GM18499 (cell line): ENCODE measurements around the gene NDUFS4.
"Not testable (repeated sequence)": the region's sequence is repeated elsewhere in the genome, so short reads cannot be mapped to it uniquely, and the experiment has no call there.

Experiments
- ATAC-seq: cut with Tn5 transposase; IDR thresholded peaks from one replicate; pipeline ENCODE4 v1.9.1; 2021; ENCODE audit warnings: moderate number of reproducible peaks; ENCODE audit not compliant: insufficient read depth, unreplicated experiment

Gene NDUFS4

DNA sequence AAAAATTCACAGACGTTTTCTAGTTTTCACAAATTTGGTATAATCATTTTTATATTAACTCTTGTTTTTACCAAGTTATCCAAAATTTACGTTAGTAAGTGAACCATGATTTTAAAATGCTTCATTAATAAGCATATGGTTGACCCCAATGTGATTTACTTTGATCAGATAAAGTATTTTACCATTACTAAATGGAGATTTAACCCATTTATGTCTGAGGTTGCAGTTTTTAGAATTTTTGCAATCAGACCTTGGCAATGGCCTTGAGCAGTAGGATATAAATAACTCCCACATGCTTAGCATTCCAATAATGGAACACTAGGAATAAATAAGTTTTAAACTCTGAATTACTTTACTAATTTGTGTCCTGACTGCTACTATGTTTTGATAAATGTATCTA is 84.6 kb downstream of the NDUFS4 start:
- no peak for ATAC-seq

DNA sequence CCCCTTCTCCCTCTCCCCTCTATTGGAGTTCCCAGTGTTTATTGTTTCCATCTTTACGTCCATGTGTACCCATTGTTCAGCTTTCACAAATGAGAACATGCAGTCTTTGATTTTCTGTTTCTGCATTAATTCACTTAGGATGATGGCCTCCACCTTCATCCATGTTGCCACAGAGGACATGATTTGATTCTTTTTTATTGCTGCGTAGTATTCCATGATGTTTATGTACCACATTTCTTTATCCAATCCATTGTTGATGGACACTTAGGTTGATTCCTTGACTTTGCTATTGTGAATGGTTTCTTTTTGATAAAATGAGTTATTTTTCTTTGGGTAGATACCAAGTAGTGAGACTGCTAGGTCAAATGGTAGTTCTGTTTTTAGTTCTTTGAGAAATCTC is 88.9 kb downstream of the NDUFS4 start:
- no peak for ATAC-seq

DNA sequence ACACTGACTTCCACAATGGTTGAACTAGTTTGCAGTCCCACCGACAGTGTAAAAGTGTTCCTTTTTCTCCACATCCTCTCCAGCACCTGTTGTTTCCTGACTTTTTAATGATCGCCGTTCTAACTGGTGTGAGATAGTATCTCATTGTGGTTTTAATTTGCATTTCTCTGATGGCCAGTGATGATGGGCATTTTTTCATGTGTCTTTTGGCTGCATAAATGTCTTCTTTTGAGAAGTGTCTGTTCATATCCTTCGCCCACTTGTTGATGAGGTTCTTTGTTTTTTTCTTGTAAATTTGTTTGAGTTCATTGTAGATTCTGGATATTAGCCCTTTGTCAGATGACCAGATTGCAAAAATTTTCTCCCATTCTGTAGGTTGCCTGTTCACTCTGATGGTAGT is 100.1 kb downstream of the NDUFS4 start:
- ATAC-seq = not testable (repeated sequence)

DNA sequence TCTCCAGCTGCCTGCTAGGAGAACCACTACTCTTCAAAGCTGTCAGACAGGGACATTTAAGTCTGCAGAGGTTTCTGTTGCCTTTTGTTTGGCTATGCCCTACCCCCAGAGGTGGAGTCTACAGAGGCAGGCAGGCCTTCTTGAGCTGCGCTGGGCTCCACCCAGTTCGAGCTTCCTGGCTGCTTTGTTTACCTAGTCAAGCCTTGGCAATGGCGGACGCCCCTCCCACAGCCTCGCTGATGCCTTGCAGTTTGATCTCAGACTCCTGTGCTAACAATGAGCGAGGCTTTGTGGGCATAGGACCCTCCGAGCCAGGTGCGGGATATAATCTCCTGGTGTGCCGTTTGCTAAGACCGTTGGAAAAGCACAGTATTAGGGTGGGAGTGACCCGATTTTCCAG is 104.9 kb downstream of the NDUFS4 start:
- not testable (repeated sequence) for ATAC-seq

DNA sequence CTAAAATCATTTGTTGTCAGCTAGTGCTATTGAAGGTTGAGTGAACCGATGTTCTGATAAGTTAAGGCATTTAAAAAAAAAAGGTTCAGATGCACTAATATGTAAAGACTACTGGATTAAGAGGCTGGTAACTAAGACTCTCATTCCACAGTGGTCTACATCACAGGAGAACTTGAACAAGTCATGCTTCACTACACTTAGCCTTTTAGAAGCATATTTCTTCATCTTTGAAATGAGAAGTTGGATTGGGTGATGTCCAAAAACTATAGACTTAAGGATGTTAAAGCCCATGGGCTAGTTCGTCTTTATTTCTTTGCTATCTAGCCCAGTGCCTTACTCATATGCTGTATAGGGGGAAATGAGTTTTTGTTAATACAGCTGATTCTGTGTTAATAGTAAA is 107.2 kb downstream of the NDUFS4 start:
- no peak for ATAC-seq

DNA sequence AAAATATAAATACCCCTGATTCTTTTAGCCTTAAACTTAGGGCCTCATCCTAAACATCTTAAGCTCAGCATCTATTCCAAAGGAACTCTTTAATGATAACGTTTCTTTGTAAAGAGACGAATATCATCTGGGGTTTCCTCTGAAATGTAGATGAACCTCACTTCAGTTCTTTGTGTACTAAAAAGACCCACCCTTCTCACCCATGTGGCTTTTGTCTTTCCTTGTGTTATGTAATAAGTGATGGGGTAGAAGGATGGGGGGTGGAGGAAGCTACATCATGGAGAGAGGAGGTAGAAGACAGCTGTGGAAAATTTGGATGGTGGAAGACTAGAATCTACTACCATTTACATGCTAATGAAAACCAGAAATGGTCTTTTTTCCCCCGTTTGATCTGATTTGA is 111.0 kb downstream of the NDUFS4 start:
- ATAC-seq = no peak

DNA sequence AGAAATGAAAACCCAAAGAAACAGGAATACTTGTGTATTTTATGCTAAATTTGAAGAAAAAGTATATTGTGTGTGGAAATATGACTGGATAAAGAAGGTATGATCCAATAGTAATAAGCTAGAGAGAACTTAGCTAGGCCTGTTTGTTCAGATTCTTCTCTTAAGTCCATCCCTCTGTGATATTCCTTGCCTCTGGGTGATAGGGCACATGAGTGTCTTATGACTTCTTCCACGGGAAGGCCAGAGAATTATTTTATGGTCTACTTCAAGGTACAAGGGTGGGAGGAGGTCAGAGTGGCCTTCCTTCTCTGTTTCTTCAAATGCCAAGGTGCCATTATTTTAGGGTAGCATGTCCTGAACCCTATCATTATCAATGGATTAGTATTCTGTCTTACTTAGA is 113.7 kb downstream of the NDUFS4 start:
- ATAC-seq = no peak

DNA sequence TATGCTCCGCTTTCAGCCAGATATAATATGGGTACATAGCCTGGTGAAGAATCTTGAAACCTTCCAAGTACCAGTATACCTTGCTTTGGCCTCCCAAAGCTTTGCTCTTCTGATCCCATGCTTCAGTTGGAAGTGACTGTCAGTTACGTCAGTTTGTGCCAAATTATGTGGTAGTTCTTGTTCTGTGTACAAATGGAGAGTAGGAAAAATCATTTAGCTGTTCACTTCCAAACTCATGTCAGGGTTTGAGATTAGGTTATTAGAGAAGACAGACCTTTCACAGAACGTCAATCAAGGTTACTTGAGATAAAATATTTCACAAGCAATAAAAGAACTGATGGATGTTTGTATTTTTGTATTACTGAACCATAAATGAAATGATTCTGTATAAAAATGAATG is 117.2 kb downstream of the NDUFS4 start:
- no peak for ATAC-seq

DNA sequence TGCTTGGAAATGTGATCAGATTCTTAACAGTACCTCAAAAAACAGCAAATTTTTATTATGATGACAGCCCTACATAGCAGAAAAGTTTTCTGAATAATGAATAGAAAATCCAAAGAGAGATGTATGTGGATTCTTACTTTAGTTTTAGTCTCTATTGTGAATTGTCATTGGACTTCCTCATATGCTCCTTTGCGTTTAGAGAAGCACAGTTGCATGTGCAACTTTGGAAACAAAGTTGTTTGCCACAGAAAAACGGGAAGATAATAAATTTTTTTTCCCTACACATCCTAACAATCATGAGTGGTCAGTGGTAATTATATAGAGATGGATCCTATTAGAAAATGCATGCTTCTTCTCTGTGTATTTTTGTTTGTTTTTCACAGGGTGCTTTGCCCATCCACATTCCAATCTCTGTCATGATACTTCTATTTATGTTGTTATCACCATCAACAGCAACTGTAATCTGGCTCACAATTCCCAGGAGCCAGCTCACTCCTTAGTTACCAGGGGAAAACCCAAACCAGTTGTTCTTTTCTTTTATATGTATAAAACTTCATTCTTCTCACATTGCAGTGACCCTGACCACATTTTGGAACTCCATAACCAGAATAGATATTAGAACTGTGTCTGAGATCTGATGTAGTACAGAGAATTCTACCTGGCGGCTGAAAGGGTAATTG is 118.7 kb downstream of the NDUFS4 start:
- no peak for ATAC-seq

DNA sequence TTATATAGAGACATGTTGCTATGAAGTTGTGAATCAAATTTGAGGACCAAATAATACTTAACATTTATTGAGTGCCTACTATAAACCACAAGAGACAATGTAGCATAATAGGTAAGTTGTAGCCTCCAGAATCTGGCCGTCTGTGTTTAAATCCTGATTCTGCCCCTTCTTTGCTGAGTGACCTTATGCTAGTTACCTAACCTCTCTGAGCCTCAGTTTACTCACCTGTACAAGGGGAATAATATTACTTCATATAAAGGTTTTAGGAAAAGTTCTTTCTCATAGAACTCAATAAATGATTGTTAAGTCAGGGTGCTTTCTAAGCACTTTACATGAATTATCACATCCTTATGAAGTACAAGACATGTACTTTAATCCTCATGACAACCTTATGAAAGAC is 120.6 kb downstream of the NDUFS4 start:
- no peak for ATAC-seq

DNA sequence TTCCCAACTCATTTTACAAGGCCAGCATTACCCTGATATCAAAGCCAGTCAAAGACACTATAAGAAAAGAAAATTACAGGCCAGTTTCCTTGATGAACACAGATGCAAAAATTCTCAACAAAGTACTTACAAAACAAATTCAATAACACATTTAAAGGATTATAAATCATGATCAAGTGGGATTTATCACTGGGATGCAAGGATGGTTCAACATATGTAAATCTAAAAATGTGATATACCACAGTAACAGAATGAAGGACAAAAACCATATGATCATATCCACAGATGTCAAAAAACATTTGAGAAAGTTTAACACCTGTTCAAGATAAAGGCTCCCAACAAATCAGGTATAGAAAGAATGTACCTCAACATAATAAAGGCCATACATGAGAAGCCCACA is 130.6 kb downstream of the NDUFS4 start:
- ATAC-seq = no peak

DNA sequence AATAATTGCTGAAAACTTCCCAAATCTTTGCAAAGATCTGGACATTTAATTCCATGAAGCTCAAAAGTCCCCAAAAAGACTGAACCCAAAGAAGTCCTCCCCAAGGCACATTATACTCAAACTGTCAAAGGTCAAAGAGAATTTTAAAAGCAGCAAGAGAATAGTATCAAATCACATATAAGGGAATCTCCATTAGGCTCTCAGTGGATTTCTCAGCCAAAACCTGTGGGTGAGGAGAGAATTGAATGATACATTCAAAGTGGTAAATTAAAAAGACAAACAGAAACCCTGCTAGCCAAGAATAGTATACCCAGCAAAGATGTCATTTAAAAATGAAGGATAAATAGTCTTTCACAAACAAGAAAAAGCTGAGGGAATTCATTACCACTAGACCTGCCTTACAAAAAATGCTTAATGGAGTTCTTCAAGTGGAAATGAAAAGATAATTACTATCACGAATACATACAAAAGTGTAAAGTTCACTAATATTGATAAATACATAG is 134.1 kb downstream of the NDUFS4 start:
- no peak for ATAC-seq

DNA sequence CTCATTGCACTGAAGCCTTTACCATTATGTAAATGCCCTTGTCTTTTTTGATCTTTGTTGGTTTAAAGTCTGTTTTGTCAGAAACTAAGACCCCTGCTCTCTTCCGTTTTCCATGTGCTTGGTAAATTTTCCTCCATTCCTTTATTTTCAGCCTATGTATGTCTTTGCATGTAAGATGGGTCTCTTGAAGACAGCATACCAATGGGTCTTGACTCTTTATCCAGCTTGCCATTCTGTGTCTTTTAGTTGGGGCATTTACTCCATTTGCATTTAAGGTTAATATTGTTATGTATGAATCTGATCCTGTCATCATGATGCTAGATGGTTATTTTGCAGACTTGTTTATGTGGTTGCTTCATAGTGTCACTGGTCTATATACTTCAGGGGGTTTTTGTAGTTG is 150.0 kb downstream of the NDUFS4 start:
- ATAC-seq = not testable (repeated sequence)

DNA sequence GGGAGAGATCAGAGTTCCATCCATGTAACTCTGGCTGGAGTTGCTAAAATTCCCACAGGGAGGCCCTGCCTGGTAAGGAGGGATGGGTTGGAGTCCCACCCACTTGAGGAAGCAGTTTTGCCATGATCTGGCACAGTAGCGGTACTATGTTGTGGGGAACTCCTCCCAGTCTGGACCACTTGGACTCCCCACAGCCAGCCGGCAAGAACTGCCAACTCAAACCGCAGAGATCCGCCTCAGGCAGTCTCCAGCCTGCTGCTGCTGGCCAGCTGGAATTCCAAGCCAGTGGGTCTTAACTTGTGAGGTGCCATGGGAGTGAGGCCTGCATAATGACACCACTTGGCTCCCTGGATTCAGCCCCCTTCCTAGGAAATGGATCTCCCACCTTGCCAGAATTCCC is 151.9 kb downstream of the NDUFS4 start:
- ATAC-seq = no peak

DNA sequence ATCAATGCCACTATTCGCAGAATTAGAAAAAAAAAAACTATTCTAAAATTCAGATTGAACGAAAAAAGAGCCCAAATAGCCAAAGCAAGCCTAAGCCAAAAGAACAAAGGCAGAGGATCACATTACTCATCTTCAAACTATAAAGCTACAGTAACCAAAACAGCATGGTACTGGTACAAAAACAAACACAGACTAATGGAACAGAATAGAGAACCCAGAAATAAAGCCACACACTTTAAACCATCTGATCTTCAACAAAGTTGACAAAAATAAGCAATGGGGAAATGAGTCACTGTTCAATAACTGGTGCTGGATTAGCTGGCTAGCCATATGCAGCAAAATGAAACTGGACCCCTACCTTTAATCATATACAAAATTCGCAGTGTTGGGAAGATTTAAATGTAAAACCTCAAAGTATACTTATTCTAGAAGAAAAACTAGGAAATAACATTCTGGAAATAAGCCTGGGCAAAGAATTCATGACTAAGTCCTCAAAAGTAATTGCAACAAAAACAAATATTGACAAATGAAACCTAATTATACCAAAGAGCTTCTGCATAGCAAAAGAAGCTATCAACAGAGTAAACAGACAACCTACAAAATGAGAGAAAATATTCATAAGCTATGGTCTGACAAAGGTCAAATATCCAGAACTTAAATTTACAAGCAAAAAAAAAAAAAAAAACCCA is 153.7 kb downstream of the NDUFS4 start:
- ATAC-seq = no peak

DNA sequence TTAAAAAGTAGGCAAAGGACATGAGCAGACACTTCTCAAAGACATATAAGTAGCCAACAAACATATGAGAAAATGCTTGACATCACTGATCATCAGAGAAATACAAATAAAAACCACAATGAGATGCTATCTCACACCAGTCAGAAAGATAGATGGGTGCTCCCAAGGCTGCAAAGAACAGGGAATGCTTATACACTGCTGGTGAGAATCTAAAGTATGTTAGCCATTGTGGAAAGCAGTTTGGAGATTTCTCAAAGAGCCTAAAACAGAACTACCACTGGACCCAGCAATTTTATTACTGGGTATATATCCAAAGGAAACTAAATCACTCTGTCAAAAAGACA is 154.2 kb downstream of the NDUFS4 start:
- ATAC-seq = no peak

DNA sequence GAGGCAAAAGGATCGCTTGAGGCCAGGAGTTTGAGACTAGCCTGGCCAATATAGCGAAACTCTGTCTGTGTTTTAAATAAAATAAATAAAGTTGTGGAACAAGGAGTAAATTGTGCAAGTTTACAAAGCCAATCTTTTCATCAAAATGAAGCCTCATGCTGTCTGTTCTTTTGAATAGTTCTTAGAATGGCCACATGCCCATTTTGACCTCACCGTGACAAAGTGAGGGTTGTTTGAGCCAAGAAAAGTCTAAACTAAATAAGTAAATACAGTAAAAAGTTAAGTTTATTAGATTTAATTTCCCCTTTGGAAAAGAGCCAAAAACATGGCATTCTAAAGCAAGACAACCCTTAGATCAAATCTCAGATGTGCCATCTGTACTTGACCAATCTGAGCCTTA is 165.7 kb downstream of the NDUFS4 start:
- ATAC-seq = no peak

DNA sequence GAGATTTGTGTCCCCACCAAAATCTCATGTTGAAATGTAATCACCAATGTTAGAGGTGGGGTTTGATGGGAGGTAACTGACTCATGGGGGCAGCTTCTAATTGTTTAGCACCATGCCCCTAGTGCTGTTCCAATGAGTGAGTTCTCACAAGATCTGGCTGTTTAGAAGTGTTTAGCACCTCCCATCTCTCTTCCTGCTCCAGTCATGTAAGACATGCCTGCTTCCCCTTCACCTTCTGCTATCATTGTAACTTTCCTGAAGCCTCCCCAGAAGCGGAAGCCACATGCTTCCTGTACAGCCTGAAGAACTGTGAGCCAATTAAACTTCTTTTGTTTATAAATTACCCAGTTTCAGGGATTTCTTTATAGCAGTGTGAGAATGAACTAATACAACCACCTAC is 170.5 kb downstream of the NDUFS4 start:
- no peak for ATAC-seq
